Lung (tissue), 12 donors: ENCODE data around the gene TRIM56. TPM values are rescaled to one million over a fixed set of nuclear protein-coding genes. Genes with fewer than 3 reads are reported as not detected.
"Not testable (repeated sequence)": the region's sequence is repeated elsewhere in the genome, so short reads cannot be mapped to it uniquely, and the experiment has no call there.

Experiments
- ATAC-seq: fragments of 200-7000 bp; cut with Tn5 transposase; one replicate; pipeline ENCODE4 v1.9.1; 2020; ENCODE audit warnings: moderate number of reproducible peaks; ENCODE audit not compliant: insufficient read depth, low FRiP score
- DNase-seq, 3 donors: peaks; one replicate each; pipeline ENCODE4 v3.0.0-alpha.2; 2013 to 2017
- H3K27ac ChIP-seq, 2 donors: one replicate each; pipeline ENCODE4 v1.5.1; 2013; ENCODE audit warnings: mild to moderate bottlenecking in 2 of 2, moderate library complexity in 2 of 2, control low read depth in 1 of 2, inconsistent platforms in 1 of 2, low read depth in 1 of 2, low read length in 1 of 2
- H3K27me3 ChIP-seq, 3 donors: one replicate each; pipeline ENCODE4 v1.5.1; 2013; ENCODE audit warnings: low read length in 2 of 3; ENCODE audit not compliant: control insufficient read depth in 3 of 3, insufficient read depth in 3 of 3
- H3K36me3 ChIP-seq, 4 donors: one replicate each; pipeline ENCODE4 v1.5.1; 2013; ENCODE audit warnings: low read length in 4 of 4, mild to moderate bottlenecking in 1 of 4, moderate library complexity in 1 of 4; ENCODE audit not compliant: control insufficient read depth in 4 of 4, insufficient read depth in 4 of 4
- H3K4me1 ChIP-seq, 5 donors: one replicate each; pipeline ENCODE4 v1.5.1; 2013; ENCODE audit warnings: low read length in 5 of 5, mild to moderate bottlenecking in 2 of 5, moderate library complexity in 1 of 5; ENCODE audit not compliant: control insufficient read depth in 5 of 5, insufficient read depth in 5 of 5
- H3K4me3 ChIP-seq: one replicate; pipeline ENCODE4 v1.5.1; 2013; ENCODE audit warnings: mild to moderate bottlenecking, control low read depth, moderate library complexity
- H3K9ac ChIP-seq, 2 donors: one replicate each; pipeline ENCODE4 v1.5.1; 2013; ENCODE audit warnings: low read length in 2 of 2, control low read depth in 1 of 2; ENCODE audit not compliant: insufficient read depth in 1 of 2
- H3K9me3 ChIP-seq, 4 donors: one replicate each; pipeline ENCODE4 v1.5.1; 2013; ENCODE audit warnings: low read length in 3 of 4, mild to moderate bottlenecking in 1 of 4, moderate library complexity in 1 of 4; ENCODE audit not compliant: control insufficient read depth in 4 of 4, insufficient read depth in 3 of 4
- WGBS, 2 donors: extraction: QIAGEN DNeasy Blood & Tissue Kit; methylation state at CpG; one replicate each; pipeline ENCODE4 v1.1.7; 2013; 5-methylcytosine and 5-hydroxymethylcytosine counted together
- polyA plus RNA-seq, 2 donors: library from polyadenylated mRNA; stranded (reverse); fragments of 200-250 nt; gene quantifications; one replicate each; pipeline ENCODE4 v1.2.1, GENCODE V29; 2013
- total RNA-seq, 2 donors: library from RNA; depleted of rRNA in 1 of 2; stranded (reverse); fragments of >200 nt in 1 of 2; gene quantifications; one replicate each; pipeline ENCODE4 v1.2.1, GENCODE V29; 2014 to 2021
- TF ChIP-seq, protein P1 (sequence below): IDR thresholded peaks from 2 replicates; pipeline ENCODE4 v1.5.1; 2012; ENCODE audit warnings: mild to moderate bottlenecking; ENCODE audit errors: control extremely low read depth, extremely low read depth
- donor health status: control.
- donor health status: control.
- donor health status: Bipolar disorder and iron deficiency.
- donor health status: healthy.
- donor health status: DM: yes; HTN: yes; CAD: no.

Gene TRIM56
- total and polyA plus RNA-seq, 4 donors, result 14.4 to 56.6 (median 24.1) TPM

DNA sequence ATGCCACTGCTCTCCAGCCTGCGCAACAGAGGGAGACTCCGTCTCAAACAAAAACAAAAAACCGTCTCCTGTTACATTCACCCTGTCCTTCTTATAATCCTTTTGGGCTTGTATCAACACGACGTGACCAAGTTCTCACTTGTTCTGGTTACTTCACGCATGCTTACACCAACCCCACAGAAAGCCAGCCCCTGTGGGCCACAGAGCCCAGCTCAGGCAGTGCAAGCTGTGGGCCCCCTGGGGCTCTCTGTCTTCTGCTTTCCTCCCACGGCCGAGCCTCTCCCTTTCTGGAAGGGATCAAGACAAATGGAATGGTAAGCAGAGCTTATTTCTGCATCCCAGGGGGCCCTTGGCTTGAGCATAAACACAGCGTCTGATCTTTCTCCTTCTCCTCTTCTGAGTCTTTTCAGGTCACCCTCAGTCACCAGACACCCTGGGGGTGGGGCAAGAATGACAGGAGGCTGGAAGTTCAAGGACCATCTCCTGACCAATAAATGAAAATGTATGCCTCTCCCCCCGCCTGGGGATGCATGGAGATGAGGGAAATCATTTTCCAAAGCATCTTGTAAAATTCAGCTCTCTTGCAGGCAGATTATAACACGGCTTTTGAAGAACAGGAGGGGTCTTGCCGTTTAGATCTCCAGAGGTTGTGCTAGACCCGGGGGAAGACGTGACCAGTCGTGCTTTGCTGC is 19.0 kb upstream of the TRIM56 start:
- Histone ChIP-seq H3K4me3 (no peak overlapping the region), H3K27me3 (peaks cover 0 to 7% (median 0%) of the 10 kb centered on the region in 3 donors), H3K36me3 (no peaks in the 10 kb centered on the region), H3K9me3 (no peaks in the 10 kb centered on the region), H3K9ac (no peak overlapping the region), H3K27ac (no peak overlapping the region), H3K4me1 (no peaks in the 10 kb centered on the region)
- WGBS, 2 donors, result 37 to 51% methylated on average over 15 of the region's 15 CpGs
- DNase-seq, result peak in 1 of 3 donors; percentile 3
- no peak for ATAC-seq
- TF ChIP-seq, protein P1, sequence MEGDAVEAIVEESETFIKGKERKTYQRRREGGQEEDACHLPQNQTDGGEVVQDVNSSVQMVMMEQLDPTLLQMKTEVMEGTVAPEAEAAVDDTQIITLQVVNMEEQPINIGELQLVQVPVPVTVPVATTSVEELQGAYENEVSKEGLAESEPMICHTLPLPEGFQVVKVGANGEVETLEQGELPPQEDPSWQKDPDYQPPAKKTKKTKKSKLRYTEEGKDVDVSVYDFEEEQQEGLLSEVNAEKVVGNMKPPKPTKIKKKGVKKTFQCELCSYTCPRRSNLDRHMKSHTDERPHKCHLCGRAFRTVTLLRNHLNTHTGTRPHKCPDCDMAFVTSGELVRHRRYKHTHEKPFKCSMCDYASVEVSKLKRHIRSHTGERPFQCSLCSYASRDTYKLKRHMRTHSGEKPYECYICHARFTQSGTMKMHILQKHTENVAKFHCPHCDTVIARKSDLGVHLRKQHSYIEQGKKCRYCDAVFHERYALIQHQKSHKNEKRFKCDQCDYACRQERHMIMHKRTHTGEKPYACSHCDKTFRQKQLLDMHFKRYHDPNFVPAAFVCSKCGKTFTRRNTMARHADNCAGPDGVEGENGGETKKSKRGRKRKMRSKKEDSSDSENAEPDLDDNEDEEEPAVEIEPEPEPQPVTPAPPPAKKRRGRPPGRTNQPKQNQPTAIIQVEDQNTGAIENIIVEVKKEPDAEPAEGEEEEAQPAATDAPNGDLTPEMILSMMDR, result no peak

DNA sequence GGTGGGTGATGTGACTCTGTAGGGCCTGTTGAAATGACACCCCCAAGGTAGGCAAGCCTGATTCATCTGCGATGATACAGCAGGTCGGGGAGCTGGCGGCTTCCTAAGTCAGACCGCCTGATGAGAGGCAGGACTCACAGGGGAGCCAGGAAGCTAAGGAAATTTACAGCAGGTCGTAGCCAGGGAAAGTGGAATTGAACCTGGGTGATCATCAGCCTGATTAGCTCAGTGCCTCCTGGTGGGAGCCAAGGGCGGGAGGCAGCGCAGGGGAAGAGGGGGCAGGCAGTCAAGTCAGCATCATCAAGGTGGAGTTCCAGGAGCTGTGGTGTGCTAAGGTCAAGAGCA is 18.5 kb upstream of the TRIM56 start:
- DNase-seq, result no peak
- Histone ChIP-seq H3K27me3 (peaks cover 0 to 7% (median 0%) of the 10 kb centered on the region in 3 donors), H3K27ac (no peak overlapping the region), H3K36me3 (no peaks in the 10 kb centered on the region), H3K4me3 (no peak overlapping the region), H3K9me3 (no peaks in the 10 kb centered on the region), H3K9ac (no peak overlapping the region), H3K4me1 (no peaks in the 10 kb centered on the region)
- 63 to 64% methylated on average over 7 of the region's 7 CpGs for WGBS, 2 donors
- no peak for ATAC-seq
- TF ChIP-seq, protein P1, result no peak

DNA sequence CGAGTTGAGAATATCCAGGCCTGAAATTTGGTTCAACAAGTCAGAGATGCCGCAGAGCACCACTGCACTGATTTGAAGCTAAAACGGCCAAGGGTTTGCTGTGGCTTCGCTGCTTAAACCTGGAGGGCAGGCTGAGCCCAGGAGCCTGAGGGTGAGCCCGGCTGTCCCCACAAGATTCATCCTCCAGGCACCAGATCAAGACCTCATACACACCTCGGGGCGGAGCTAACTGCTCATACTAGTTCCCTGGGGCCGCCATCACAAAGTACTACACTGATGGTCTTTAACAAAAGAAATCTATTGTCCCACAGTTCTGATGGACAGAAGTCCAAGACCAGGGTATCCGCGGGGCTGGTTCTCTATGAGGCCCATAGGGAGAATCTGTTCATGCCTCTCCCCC is 16.9 kb upstream of the TRIM56 start:
- DNase-seq (no peak), ATAC-seq (no peak)
- H3K9me3 ChIP-seq, result no peaks in the 10 kb centered on the region
- no peak overlapping the region for H3K9ac ChIP-seq
- H3K4me1 ChIP-seq, result no peaks in the 10 kb centered on the region
- TF ChIP-seq, protein P1, result no peak
- peaks cover 0 to 7% (median 0%) of the 10 kb centered on the region in 3 donors for H3K27me3 ChIP-seq
- no peak overlapping the region for H3K4me3 ChIP-seq
- WGBS, 2 donors, result 82 to 91% methylated on average over 10 of the region's 10 CpGs
- H3K27ac ChIP-seq, result no peak overlapping the region
- no peaks in the 10 kb centered on the region for H3K36me3 ChIP-seq

DNA sequence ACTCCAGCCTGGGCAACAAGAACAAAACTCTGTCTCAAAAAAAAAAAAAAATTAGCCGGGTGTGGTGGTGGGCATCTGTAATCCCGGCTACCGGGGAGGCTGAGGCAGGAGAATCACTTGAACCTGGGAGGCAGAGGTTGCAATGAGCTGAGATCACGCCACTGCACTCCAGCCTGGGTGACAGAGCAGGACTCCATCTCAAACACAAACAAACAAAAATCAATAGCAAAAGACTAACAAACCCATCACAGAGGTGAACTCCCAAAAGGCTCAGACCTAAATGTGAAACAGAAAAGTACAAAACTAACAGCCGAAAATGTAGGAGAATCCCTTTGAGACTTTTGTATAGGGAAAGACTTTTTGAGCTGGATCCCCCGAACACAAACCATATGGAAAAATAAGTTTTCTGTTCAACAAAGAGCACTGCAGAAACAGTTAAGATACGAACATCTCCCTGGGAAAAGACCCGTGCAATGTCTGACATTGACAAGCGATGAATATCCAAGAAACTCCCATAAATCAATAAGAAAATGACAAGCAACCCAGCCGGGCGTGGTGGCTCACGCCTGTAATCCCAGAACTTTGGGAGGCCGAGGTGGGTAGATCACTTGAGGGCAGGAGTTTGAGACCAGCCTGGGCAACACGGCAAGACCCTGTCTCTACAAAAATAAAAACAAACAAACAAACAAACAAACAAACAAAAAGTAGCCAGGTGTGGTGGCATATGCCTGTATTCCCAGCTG is 13.7 kb upstream of the TRIM56 start:
- H3K36me3 ChIP-seq, ATAC-seq, H3K9ac ChIP-seq, H3K27ac ChIP-seq, H3K4me3 ChIP-seq, DNase-seq, H3K4me1 ChIP-seq, H3K9me3 ChIP-seq, H3K27me3 ChIP-seq: not testable (repeated sequence)
- 80 to 82% methylated on average over 14 of the region's 14 CpGs for WGBS, 2 donors
